SKM-1 treated with dmso at 0.1 percent for 144 hours (cell line): ENCODE results near the gene MUC13.
"Not testable (repeated sequence)": the region's sequence is repeated elsewhere in the genome, so short reads cannot be mapped to it uniquely, and the experiment has no call there.

ENCODE experiments used
- DNase-seq: peaks from one replicate; lab custom pipeline; 2025; ENCODE audit not compliant: unreplicated experiment; lab: John Stamatoyannopoulos, UW

Gene MUC13

GRCh38 chr3:124934577-124934976 is at the start of gene MUC13:
Gene MUC13 (minus strand): TSS chr3:124934751. CDS start chr3:124934712, 39 bp downstream.
- no peak for DNase-seq

- DNase-seq = no peak
Measured at GRCh38 chr3:124982855-124983254, 48.3 kb upstream of the MUC13 start.

GRCh38 chr3:124981472-124981871 is 46.9 kb upstream of the MUC13 start:
- no peak for DNase-seq

- no peak for DNase-seq
Measured at GRCh38 chr3:124978627-124979026, 44.1 kb upstream of the MUC13 start.

GRCh38 chr3:124976383-124976782 is 41.8 kb upstream of the MUC13 start:
- no peak for DNase-seq

GRCh38 chr3:124974691-124975090 is 40.1 kb upstream of the MUC13 start:
- DNase-seq = no peak

GRCh38 chr3:124973290-124973689 is 38.7 kb upstream of the MUC13 start:
- DNase-seq = no peak

- no peak for DNase-seq
Measured at GRCh38 chr3:124972457-124972856, 37.9 kb upstream of the MUC13 start.

GRCh38 chr3:124969963-124970722 is 35.6 kb upstream of the MUC13 start:
- DNase-seq = no peak

GRCh38 chr3:124969190-124969589 is 34.6 kb upstream of the MUC13 start:
- no peak for DNase-seq

- no peak for DNase-seq
Measured at GRCh38 chr3:124967964-124968363, 33.4 kb upstream of the MUC13 start.

GRCh38 chr3:124966521-124967445 is 32.2 kb upstream of the MUC13 start:
- DNase-seq = no peak

GRCh38 chr3:124965413-124965812 is 30.9 kb upstream of the MUC13 start:
- DNase-seq = no peak

GRCh38 chr3:124964387-124964786 is 29.8 kb upstream of the MUC13 start:
- DNase-seq = no peak

GRCh38 chr3:124963755-124964154 is 29.2 kb upstream of the MUC13 start:
- DNase-seq = no peak

GRCh38 chr3:124962403-124962940 is 27.9 kb upstream of the MUC13 start:
- DNase-seq = no peak

- DNase-seq = no peak
Measured at GRCh38 chr3:124960698-124961097, 26.1 kb upstream of the MUC13 start.

- DNase-seq = no peak
Measured at GRCh38 chr3:124960105-124960504, 25.6 kb upstream of the MUC13 start.

GRCh38 chr3:124957951-124958350 is 23.4 kb upstream of the MUC13 start:
- DNase-seq = not testable (repeated sequence)

GRCh38 chr3:124952282-124952855 is 17.8 kb upstream of the MUC13 start:
- DNase-seq = no peak

- no peak for DNase-seq
Measured at GRCh38 chr3:124951511-124952281, 17.1 kb upstream of the MUC13 start.
